Measurements from ENCODE around the gene PITPNC1.

DNA sequence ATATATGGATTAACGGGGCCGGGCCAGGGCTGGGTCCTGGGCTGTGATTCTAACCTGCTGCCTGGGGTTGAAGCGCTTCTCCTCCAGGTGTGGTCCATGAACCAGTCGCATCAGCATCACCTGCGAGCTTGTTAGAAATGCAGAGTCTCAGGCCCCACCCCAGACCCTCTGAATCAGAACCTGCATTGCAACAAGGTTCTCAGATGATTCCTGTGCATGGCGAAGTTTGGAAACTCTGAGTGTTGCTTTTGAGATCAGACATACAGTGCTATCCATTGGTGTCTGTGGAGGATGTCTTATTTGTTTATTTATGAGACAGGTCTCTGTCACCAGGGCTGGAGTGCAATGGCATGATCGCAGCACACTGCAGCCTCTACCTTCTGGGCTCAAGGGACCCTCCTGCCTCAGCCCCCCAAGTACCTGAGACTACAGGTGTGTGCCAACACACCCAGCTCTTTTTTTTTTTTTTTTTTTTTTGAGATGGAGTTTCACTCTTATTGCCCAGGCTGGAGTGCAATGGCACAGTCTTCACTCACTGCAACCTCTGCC is 99.8 kb downstream of the PITPNC1 start:
- TF ChIP-seq, protein P1, sequence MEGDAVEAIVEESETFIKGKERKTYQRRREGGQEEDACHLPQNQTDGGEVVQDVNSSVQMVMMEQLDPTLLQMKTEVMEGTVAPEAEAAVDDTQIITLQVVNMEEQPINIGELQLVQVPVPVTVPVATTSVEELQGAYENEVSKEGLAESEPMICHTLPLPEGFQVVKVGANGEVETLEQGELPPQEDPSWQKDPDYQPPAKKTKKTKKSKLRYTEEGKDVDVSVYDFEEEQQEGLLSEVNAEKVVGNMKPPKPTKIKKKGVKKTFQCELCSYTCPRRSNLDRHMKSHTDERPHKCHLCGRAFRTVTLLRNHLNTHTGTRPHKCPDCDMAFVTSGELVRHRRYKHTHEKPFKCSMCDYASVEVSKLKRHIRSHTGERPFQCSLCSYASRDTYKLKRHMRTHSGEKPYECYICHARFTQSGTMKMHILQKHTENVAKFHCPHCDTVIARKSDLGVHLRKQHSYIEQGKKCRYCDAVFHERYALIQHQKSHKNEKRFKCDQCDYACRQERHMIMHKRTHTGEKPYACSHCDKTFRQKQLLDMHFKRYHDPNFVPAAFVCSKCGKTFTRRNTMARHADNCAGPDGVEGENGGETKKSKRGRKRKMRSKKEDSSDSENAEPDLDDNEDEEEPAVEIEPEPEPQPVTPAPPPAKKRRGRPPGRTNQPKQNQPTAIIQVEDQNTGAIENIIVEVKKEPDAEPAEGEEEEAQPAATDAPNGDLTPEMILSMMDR (IDR thresholded peaks at IDR 0.05) = no peak
- TF ChIP-seq POLR2A (IDR thresholded peaks at IDR 0.05) = no peak

All from esophagus squamous epithelium (tissue), 4 donors.